RWPE1 (cell line): ENCODE measurements around the gene GRB10.

Experiments used
- CTCF ChIA-PET: fragments of 350-600 bp; sonication (Branson Sonifier 250); formaldehyde crosslinking; extraction: SDS; loops from one replicate; lab custom pipeline; 2021; lab: Yijun Ruan, JAX
- POLR2A ChIA-PET: fragments of 400-600 bp; formaldehyde crosslinking; extraction: SDS; loops from one replicate; lab custom pipeline; 2020; ENCODE audit warnings: antibody characterized with exemption; ENCODE audit not compliant: low non-redundant PET; lab: Yijun Ruan, JAX
- DNase-seq: peaks from one replicate; pipeline ENCODE4 v3.0.0; 2012; ENCODE audit warnings: low spot score
- H3K27ac ChIP-seq: fragments of 450-650 bp; 2 replicates; pipeline ENCODE4 v1.5.1; 2017
- TF ChIP-seq, protein P1 (sequence below): fragments of 450-650 bp; conservative IDR thresholded peaks from 2 replicates; pipeline ENCODE4 v1.5.1; 2017; ENCODE audit warnings: low read depth, mild to moderate bottlenecking

Gene GRB10

DNA sequence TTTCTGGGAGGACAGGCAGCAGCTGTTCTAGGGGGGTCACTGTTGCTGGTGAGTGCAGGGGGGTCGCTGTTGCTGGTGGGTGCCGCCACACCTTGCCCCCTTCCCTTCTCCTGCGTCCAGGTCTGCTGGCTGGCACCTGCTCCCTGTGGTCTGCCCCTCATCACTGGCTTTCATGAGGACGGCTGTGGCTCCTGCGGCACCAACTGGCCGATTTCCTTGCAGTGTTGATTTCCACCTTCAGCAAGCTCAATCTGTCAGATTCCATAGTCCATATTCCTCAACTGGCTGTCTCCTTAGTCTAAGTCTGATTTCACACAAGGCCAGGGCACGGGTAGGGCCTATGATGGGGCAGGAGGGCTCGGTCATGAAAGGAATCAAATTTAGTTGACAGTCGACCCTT lies 23.4 kb upstream of the GRB10 start:
- no peak for DNase-seq
- H3K27ac ChIP-seq = no peak overlapping the region
- ChIA-PET CTCF (interaction anchor here (0.7 kb wide), 1 partner anchor 12 kb away, joined by 3 read pairs; no protein-coding TSS in a partner anchor), POLR2A (no interaction called here)
- TF ChIP-seq, protein P1, sequence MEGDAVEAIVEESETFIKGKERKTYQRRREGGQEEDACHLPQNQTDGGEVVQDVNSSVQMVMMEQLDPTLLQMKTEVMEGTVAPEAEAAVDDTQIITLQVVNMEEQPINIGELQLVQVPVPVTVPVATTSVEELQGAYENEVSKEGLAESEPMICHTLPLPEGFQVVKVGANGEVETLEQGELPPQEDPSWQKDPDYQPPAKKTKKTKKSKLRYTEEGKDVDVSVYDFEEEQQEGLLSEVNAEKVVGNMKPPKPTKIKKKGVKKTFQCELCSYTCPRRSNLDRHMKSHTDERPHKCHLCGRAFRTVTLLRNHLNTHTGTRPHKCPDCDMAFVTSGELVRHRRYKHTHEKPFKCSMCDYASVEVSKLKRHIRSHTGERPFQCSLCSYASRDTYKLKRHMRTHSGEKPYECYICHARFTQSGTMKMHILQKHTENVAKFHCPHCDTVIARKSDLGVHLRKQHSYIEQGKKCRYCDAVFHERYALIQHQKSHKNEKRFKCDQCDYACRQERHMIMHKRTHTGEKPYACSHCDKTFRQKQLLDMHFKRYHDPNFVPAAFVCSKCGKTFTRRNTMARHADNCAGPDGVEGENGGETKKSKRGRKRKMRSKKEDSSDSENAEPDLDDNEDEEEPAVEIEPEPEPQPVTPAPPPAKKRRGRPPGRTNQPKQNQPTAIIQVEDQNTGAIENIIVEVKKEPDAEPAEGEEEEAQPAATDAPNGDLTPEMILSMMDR = no peak

DNA sequence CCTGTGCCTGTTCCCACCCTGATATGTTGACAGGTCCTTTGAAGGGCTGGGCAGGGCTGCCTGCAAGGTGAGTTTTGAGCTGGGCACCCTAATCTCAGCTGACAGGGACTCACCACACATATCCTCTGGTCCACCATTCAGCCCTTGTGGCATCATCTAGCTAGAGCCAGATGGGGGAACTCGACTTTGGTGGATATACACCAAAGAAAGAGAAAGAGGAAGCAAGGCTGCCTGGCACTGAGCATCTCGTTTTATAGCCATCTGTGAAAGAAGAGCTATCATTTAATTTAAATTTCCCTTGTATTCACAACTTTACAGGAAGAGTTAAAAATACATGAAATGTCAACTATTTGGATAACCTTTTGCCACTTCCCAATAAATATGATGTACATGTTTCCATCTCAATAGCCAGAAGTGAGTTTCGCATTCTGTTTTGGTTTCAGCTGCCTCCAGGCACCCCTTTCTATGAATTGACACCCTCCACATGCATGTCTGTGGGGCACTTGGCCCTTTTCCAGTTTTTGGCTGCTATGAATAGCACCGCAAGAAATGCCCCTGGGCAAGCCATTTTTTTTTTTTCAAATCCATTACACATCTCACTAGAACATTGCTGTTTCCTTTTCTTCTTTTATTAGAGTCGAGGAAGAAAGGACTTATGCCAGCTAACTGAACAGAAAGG lies 22.9 kb upstream of the GRB10 start:
- POLR2A ChIA-PET = no interaction called here
- TF ChIP-seq, protein P1 = no peak
- CTCF ChIA-PET = interaction anchor here (0.7 kb wide), 2 partner anchors 11 to 339 kb away, joined by 3 to 7 read pairs; no protein-coding TSS in a partner anchor
- no peak overlapping the region for H3K27ac ChIP-seq
- DNase-seq = no peak

DNA sequence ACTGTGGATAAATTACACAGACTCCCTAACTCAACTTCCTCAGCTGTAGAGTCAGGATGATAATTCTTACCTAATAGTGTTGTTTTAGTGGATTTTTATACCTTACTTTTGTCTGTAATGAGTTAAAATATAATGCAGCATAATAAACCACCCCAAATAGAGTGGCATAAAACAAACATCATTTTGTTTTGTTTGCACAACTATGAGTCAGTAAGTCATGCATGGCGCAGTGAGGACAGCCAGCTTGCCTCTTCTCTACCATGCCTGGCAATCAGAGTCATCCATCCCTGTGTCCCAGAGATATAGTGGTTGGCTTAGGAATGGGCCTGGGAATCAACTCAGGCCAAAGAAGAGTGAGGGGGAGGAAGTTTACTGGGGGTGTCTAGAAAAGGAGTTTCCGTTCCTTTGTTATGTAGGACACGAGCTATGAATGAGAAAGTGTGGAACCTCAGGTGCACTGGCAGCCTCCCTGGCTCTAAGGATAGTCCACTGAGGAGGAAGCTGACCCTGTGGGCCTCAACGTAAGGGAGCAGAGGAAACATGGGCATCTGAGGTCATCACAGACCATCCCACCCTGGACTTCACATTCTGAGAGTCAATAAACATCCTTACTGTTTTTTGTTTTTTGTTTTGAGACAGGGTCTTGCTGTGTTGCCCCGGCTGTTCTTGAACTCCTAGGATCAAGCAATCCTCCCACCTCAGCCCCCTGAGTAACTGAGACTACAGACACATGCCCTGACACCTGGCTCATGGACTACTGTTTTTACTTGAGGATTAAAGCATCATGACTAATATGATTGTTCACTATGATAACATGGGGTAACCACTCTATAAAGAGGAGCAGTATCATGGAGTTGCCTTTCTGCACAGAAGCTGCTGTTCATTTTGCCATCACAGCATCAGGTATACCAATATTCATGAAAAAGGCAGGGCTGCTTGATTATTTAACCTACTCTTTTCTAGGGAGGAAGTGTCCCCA lies 21.0 kb upstream of the GRB10 start:
- no peak overlapping the region for H3K27ac ChIP-seq
- ChIA-PET POLR2A (no interaction called here), CTCF (interaction anchor here (0.9 kb wide), 1 partner anchor 339 kb away, joined by 3 read pairs; no protein-coding TSS in a partner anchor)
- TF ChIP-seq, protein P1 = no peak
- DNase-seq = no peak

DNA sequence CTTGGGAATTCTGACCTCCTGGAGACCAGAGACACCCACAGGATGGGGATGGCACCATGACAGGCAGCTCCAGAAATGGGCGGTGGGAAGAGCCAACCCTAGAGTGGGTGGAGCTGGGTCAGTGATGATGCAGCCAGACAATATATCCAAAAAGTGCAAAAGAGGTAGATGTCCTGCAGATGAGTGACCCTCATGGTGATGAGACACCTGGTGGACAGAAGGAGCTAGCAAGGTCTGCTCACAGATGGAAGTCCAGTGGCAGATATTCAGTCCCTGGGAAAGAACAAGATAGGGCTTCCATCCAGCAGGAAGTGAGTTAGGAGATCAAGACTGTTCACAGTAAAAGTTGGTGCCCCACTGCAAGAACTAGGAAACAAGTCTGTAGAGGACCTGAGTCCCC lies 19.2 kb upstream of the GRB10 start:
- ChIA-PET CTCF (interaction anchor here (0.6 kb wide), 1 partner anchor 329 kb away, joined by 3 read pairs; no protein-coding TSS in a partner anchor), POLR2A (no interaction called here)
- H3K27ac ChIP-seq = no peak overlapping the region
- DNase-seq = no peak
- TF ChIP-seq, protein P1 = no peak; the same call in 1 of the 2 replicates

DNA sequence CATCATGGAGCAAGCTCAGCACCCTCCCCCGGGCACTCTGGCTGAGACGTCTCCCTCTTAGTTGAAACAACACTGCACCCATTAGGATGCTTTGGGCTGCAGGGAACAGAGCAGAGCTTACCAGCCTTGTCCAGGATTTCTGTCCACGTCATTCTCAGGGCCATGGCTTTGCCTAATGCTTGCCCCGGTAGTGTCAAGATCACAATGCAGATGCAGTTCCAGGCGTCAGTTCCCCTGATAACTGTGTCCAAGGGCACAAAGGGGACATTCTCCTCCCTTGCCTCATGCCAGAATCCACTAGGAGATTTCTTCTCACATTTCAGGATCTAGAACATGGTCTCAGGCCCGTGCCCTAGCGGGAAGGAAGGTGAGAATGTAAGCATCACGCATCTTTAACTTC lies 17.2 kb upstream of the GRB10 start:
- H3K27ac ChIP-seq = no peak overlapping the region
- DNase-seq = no peak
- ChIA-PET POLR2A (no interaction called here), CTCF (interaction anchor here (0.9 kb wide), 1 partner anchor 341 kb away, joined by 10 read pairs; no protein-coding TSS in a partner anchor)
- TF ChIP-seq, protein P1 = no peak

DNA sequence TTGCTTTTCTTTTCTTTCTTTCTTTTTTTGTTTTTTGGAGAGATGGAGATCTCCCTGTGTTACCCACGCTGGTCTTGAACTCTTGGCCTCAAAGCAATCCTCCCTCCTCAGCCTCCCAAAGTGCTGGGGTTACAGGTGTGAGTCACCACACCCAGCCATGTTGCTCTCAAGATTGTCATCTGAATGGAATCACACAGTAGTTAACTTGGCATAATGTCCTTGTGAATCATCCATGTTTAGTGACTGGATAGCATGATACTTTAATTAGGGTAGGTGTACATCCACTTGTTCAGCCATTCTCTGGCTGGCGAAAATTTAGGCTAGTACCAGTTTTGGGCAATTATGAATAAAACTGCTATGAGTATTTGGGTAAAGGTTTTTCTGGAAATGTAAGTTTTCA lies 15.4 kb upstream of the GRB10 start:
- ChIA-PET POLR2A (no interaction called here), CTCF (no interaction called here)
- DNase-seq = no peak
- no peak overlapping the region for H3K27ac ChIP-seq
- TF ChIP-seq, protein P1 = no peak
